MM.1S (cell line): ENCODE results near the gene SLCO2B1.

ENCODE experiments used
- DNase-seq: peaks from one replicate; pipeline ENCODE4 v3.0.0-alpha.2; 2015
- H2AFZ ChIP-seq: fragments of 300-600 bp; sonication (generic); 2 replicates; pipeline ENCODE4 v1.6.0; 2016; ENCODE audit warnings: antibody characterized with exemption, low read length
- H3F3A ChIP-seq: fragments of 300-600 bp; sonication (generic); 2 replicates; pipeline ENCODE4 v1.6.1; 2016; ENCODE audit warnings: mild to moderate bottlenecking, antibody characterized with exemption, low read length, moderate library complexity, mixed read lengths; ENCODE audit not compliant: insufficient read depth
- H3K27ac ChIP-seq: fragments of 300-600 bp; sonication (generic); 2 replicates; pipeline ENCODE4 v1.5.1; 2016; ENCODE audit warnings: mild to moderate bottlenecking, low read length
- H3K27me3 ChIP-seq: fragments of 300-600 bp; sonication (generic); replicated peaks from 2 replicates; pipeline ENCODE4 v1.6.0; 2016; ENCODE audit warnings: low read length; ENCODE audit not compliant: insufficient read depth
- H3K36me3 ChIP-seq: fragments of 300-600 bp; sonication (generic); replicated peaks from 2 replicates; pipeline ENCODE4 v1.6.1; 2016; ENCODE audit warnings: mild to moderate bottlenecking, low read length, mixed read lengths; ENCODE audit not compliant: insufficient read depth
- H3K4me1 ChIP-seq: fragments of 300-600 bp; sonication (generic); 2 replicates; pipeline ENCODE4 v1.6.1; 2016; ENCODE audit warnings: low read length, mixed read lengths
- H3K4me2 ChIP-seq: fragments of 300-600 bp; sonication (generic); 2 replicates; pipeline ENCODE4 v1.6.0; 2016; ENCODE audit warnings: low read depth, low read length
- H3K4me3 ChIP-seq: fragments of 300-600 bp; sonication (generic); 2 replicates; pipeline ENCODE4 v1.5.1; 2016; ENCODE audit warnings: low read length, mixed read lengths
- H3K79me2 ChIP-seq: fragments of 300-600 bp; sonication (generic); 2 replicates; pipeline ENCODE4 v1.6.1; 2016; ENCODE audit warnings: mixed run types, low read length, mixed read lengths
- H3K9ac ChIP-seq: fragments of 300-600 bp; sonication (generic); 2 replicates; pipeline ENCODE4 v1.6.1; 2016; ENCODE audit warnings: low read length, mixed read lengths
- H3K9me2 ChIP-seq: fragments of 300-600 bp; sonication (generic); replicated peaks from 2 replicates; pipeline ENCODE4 v1.6.1; 2016; ENCODE audit warnings: mild to moderate bottlenecking, low read length, mixed read lengths; ENCODE audit not compliant: insufficient read depth
- H3K9me3 ChIP-seq: fragments of 300-600 bp; sonication (generic); replicated peaks from 2 replicates; pipeline ENCODE4 v1.6.1; 2016; ENCODE audit warnings: mild to moderate bottlenecking, low read length, mixed read lengths; ENCODE audit not compliant: insufficient read depth
- H4K20me1 ChIP-seq: fragments of 300-600 bp; sonication (generic); 2 replicates; pipeline ENCODE4 v1.6.1; 2016; ENCODE audit warnings: mild to moderate bottlenecking, low read length, moderate library complexity, mixed read lengths; ENCODE audit not compliant: insufficient read depth
- CTCF ChIP-seq: fragments of 300-600 bp; sonication (generic); IDR thresholded peaks from 2 replicates; pipeline ENCODE4 v1.5.1; 2016; ENCODE audit warnings: antibody characterized with exemption, low read length, mixed read lengths
- EZH2 ChIP-seq: fragments of 300-600 bp; sonication (generic); optimal IDR thresholded peaks from 2 replicates; pipeline ENCODE3; 2017; ENCODE audit warnings: low read depth, mild to moderate bottlenecking, antibody characterized with exemption, low read length, mixed read lengths
- EZH2phosphoT487 ChIP-seq: fragments of 300-600 bp; sonication (generic); IDR thresholded peaks from 2 replicates; pipeline ENCODE4 v1.6.1; 2018; ENCODE audit warnings: antibody characterized with exemption, low read length

The SLCO2B1 gene

GRCh38 chr11:75214843-75215242, 63.9 kb downstream of the SLCO2B1 start:
- Histone ChIP-seq H3K9me2 (no peaks in the 10 kb centered on the region), H3K36me3 (no peaks in the 10 kb centered on the region), H3K79me2 (no peaks in the 10 kb centered on the region), H3K4me3 (no peak overlapping the region), H3K9me3 (no peaks in the 10 kb centered on the region), H3F3A (no peaks in the 10 kb centered on the region), H3K4me1 (no peaks in the 10 kb centered on the region), H3K27ac (no peak overlapping the region), H4K20me1 (no peaks in the 10 kb centered on the region), H3K27me3 (peaks cover 4% of the 10 kb centered on the region; the same call in 1 of the 2 replicates), H2AFZ (no peak overlapping the region), H3K9ac (no peak overlapping the region), H3K4me2 (no peak overlapping the region)
- TF ChIP-seq EZH2phosphoT487 (no peak), EZH2 (no peak), CTCF (no peak)
- no peak for DNase-seq

- Histone ChIP-seq H3K27me3 (0 out of 2 replicates have a peak, but pooled peaks cover 4% of the 10 kb centered on the region), H3K4me2 (no peak overlapping the region), H3K9me3 (no peaks in the 10 kb centered on the region), H3F3A (no peaks in the 10 kb centered on the region), H3K9me2 (no peaks in the 10 kb centered on the region), H3K4me3 (no peak overlapping the region), H3K9ac (no peak overlapping the region), H2AFZ (no peak overlapping the region), H3K4me1 (no peaks in the 10 kb centered on the region), H3K27ac (no peak overlapping the region), H3K79me2 (no peaks in the 10 kb centered on the region), H4K20me1 (no peaks in the 10 kb centered on the region), H3K36me3 (no peaks in the 10 kb centered on the region)
- no peak for DNase-seq
- TF ChIP-seq CTCF = no peak
- no peak for TF ChIP-seq EZH2
- TF ChIP-seq EZH2phosphoT487 = no peak
Observed at GRCh38 chr11:75219869-75220268, 69.0 kb downstream of the SLCO2B1 start.

- Histone ChIP-seq H3K4me3 (no peak overlapping the region), H3F3A (no peaks in the 10 kb centered on the region), H2AFZ (no peak overlapping the region), H3K36me3 (no peaks in the 10 kb centered on the region), H4K20me1 (no peaks in the 10 kb centered on the region), H3K9ac (no peak overlapping the region), H3K27ac (no peak overlapping the region), H3K27me3 (no peaks in the 10 kb centered on the region; the same call in none of the 2 replicates), H3K9me2 (no peaks in the 10 kb centered on the region), H3K4me2 (no peak overlapping the region), H3K4me1 (no peaks in the 10 kb centered on the region), H3K9me3 (no peaks in the 10 kb centered on the region), H3K79me2 (no peaks in the 10 kb centered on the region)
- no peak for DNase-seq
- TF ChIP-seq EZH2phosphoT487 (no peak), EZH2 (no peak), CTCF (no peak)
Observed at GRCh38 chr11:75223954-75224643, 73.2 kb downstream of the SLCO2B1 start.
